SH-SY5Y (cell line): ENCODE results near the gene UNKL.

Source experiments
- GATA2 ChIP-seq: IDR thresholded peaks from 2 replicates; pipeline ENCODE4 v1.6.1; 2011; ENCODE audit warnings: mild to moderate bottlenecking, low read depth, low read length
- GATA3 ChIP-seq: IDR thresholded peaks from 2 replicates; pipeline ENCODE4 v1.6.1; 2011; ENCODE audit warnings: low read depth, mild to moderate bottlenecking, low read length, moderate library complexity

DNA sequence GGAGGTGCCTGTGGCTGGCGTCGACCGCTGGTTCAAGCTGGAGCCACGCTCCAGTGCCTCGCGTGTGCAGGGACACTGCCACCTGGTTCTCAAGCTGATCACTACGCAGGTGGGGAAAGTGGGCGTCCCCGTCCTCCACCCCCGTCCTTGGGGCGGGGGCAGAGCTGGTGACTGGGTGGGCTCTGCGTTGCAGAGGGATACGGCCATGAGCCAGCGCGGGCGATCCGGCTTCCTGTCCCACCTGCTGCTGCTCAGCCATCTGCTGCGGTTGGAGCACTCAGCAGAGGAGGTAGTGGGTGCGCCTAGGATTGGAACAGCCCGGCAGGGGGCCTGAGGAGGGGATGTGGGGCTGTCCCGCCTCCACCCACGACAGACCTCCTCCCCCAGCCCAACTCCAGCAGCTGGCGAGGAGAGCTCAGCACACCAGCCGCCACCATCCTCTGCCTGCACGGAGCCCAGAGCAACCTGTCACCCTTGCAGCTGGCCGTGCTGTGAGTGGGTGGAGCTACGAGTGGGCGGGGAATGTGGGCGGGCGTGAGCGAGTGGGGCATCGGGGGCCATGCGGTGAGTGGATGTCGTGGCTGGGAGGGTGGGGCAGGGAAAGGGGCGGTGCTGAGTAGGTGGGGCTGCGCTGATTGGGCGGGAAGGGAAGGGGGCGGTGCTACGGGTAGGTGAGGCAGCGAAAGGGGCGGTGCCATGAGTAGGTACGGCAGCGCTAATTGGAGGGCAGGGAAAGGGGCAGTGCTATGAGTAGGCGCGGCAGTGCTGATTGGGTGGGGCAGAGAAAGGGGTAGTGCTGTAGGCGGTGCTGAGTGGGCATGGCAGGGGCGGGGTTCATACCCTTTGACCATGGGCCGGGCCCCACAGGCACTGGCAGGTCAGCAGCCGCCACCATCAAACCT is 71.7 kb downstream of the UNKL start:
- TF ChIP-seq GATA2 = no peak
- TF ChIP-seq GATA3 = no peak
